HG03354 (cell line): ENCODE measurements around the gene DECR2.
"Not testable (repeated sequence)": the region's sequence is repeated elsewhere in the genome, so short reads cannot be mapped to it uniquely, and the experiment has no call there.

Experiments used
- ATAC-seq: cut with Tn5 transposase; IDR thresholded peaks from one replicate; pipeline ENCODE4 v1.9.1; 2021; ENCODE audit warnings: mild to moderate bottlenecking; ENCODE audit not compliant: unreplicated experiment, poor library complexity, severe bottlenecking

DECR2 gene

DNA sequence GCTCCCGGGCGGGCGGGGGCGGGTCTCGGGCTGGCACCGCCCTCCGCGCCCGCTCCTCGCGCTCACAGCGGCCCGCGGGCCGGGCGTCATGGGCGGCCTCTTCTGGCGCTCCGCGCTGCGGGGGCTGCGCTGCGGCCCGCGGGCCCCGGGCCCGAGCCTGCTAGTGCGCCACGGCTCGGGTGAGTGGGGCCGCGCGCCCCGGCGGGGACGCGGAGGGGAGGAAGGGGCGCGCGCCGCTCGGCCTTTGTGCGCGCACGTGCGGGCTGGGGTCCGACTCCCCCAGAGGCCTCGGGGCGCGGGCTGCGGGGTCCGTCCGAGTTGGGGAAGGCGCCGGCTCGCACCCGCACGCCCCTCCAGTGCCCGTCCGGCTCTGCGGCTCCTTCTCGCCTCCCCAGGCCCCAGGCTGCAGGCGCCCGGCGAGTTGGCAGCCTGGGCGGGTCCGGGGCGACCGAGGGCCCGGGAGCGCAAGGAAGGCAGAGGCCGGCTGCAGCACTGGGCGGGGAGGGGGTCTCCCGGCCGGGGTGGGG lies 4.5 kb upstream of the DECR2 start, which contains the start of gene NME4:
NME4 (plus strand) TSS at position 65 of the 527 bp plus-strand sequence; CDS start at position 89, 24 bp downstream.
- ATAC-seq, result no peak

- ATAC-seq, result no peak
These were observed 3.9 kb upstream of the DECR2 start for GRCh38 chr16:397736-398332.

DNA sequence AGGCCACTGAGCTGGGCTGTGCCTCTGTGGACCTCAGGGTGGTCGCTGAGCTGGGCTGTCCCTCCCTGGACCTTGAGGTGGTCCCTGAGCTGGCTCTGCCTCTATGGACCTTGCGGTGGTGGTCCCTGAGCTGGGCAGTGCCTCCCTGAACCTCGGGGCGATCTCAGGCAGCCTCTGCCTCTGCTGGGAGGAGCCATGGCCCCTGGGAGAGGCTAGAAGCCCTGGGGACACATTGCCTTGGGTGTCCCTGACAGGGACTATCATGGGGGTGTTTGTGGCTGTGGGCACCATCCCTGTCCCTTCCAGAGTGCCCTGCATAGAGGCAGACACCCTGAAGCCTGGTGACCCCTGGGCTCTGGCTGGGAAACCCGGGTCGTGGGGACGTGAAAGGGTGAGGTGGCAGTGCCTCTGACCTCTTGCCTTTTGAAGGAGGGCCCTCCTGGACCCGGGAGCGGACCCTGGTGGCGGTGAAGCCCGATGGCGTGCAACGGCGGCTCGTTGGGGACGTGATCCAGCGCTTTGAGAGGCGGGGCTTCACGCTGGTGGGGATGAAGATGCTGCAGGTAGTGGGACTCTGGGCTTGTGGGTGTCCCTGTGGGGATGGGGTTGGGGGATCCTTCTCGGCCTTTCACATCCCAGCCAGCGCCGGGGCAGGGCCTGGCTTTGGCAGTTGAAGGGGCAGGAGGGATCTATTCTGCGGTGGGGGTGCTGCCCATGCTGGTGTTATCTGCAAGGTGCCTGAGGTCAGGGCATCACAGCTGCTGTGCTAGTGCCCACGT lies 2.9 kb upstream of the DECR2 start:
- ATAC-seq, result no peak

DNA sequence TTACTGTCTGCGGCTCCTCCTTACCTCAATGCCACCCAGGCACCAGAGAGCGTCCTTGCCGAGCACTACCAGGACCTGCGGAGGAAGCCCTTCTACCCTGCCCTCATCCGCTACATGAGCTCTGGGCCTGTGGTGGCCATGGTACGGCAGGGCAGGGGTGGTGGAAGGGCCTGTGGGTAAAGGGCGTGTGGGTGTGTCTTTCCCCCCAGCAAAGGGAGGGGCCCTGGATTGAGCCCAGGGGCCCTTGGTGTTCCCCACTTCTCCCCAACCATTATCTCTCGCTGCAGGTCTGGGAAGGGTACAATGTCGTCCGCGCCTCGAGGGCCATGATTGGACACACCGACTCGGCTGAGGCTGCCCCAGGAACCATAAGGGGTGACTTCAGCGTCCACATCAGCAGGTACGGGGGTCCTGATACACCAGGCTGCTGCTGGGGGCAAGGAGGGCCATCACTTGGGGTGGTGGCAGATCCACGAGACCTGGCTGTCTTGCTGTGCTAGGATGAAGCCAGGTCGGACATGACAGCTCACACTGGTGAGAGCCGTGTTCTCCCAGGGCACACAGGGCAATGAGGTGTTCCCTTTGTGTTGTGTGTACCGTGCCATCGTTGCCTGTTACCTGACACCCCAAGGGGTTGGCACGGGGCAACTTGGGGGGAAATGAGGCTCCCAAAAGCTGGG lies 2.2 kb upstream of the DECR2 start:
- no peak for ATAC-seq

- no peak for ATAC-seq
These were observed 1.6 kb upstream of the DECR2 start for GRCh38 chr16:400061-400591.

DNA sequence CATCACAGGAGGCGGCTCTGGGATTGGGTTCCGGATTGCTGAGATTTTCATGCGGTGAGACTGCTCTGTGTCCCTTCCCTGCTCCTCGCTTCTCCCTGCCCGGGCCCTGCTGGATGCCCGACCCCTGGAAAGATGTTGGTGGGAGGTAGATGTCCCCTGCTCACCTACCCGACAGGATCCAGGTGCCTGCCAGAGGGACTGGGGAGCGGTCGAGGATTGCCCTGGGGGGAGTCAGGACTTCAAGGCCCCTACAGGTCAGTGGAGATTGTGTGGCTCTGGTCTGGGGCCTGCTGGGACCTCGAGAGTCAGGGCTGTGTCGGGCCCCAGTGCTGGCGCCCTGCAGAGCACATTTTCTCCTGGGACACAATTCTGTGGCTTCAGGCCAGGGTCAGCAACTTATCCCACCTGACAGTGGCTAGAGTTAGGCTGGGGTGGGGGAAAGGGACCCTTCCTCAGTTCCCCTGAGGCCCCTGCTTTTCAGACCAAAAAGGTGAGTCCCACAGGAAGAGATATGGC lies 3.3 kb downstream of the DECR2 start:
- no peak for ATAC-seq

- no peak for ATAC-seq
These were observed 4.1 kb downstream of the DECR2 start for GRCh38 chr16:405548-406506.

- no peak for ATAC-seq
These were observed 5.6 kb downstream of the DECR2 start for GRCh38 chr16:407253-407652.

DNA sequence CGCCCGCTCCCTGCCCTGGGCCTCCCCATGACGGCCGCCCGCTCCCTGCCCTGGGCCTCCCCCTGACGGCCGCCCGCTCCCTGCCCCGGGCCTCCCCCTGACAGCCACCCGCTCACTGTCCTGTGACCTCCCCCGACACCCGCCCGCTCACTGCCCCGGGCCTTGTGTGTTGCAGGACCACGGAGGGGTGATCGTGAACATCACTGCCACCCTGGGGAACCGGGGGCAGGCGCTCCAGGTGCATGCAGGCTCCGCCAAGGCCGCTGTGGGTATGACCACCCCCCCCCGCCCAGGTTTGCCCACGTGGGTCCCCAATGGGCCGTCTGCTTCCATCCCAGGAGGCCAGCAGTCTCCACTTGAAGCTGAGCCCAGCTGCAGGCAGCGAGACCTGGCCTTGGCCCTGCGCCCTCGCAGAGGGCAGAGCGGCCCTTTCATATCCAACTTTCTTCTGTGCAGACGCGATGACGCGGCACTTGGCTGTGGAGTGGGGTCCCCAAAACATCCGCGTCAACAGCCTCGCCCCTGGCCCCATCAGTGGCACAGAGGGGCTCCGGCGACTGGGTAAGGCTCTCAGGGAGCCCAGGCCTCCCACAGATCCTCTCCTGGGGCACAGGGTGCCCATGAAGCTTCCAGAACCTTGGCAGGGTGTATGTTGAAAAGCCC lies 9.0 kb downstream of the DECR2 start:
- no peak for ATAC-seq

DNA sequence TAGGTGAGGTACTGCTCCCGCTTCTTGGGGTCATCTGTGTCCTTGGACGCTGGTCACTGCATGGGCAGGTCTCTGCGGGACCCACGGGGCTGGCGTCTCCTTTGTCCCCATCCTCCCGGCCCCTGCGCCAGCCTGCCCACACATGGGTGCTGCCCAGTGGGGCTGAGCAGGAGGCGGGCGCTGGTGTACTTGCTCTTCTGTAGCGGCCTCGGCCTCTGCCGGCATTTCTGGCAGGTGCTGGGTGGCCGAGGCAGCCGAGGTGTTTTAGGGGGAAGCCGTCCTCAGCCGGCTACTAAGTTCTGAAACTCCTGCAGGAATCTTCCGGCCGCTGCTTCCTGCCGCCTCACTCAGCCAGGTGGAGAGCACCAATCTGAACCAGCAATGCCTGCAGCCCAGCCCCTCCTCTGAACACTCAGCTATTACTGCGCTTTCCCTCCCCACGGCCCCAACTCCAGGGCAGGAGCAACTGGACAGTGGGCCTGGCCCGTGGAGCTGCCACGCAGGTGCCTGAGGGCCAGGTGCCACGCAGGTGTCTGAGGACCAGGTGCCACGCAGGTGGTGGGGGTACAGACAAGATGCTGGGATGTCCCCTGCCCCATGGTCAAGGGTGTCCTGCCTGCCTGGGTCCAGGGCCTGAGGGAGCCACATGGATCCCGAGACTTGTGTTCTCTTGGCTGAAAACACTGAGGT lies 10.0 kb downstream of the DECR2 start:
- no peak for ATAC-seq

DNA sequence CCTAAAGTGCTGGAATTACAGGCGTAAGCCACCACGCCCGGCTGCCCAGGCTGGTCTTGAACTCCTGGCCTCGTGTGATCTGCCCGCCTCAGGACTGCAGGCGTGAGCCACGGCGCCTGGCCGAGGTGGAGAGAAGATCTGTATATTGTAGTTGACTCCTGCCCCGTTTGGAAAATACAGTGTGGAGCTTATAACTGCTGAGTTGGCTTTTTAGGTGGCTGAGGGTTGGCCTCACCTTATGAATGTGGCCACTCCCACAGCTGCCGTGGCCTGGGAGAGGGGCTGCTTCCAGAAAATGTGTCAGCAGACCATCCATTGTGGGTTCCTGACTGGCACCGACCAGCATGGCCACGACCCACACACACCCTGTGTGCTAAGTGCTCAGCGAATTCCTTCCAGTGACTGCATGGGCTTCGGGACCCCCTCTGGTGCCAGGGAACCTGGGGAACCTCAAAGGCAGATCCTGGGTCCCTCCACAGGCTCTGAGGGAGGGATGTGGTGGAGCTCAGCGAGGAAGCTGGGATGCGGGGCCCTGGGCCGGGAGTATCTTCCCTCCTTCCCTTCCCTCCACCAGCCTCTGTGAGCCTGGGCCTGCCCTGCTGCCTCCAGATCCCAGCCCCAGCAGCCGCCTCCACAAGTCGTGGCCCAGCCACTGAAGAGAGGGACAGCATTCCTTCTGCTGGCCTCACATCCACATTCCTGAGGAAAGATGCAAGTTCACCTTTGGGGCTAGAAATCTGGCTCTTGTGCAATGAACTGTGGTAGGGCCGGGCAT lies 12.9 kb downstream of the DECR2 start:
- ATAC-seq, result no peak

GRCh38 chr16:415170-415498 lies 13.4 kb downstream of the DECR2 start:
- not testable (repeated sequence) for ATAC-seq

DNA sequence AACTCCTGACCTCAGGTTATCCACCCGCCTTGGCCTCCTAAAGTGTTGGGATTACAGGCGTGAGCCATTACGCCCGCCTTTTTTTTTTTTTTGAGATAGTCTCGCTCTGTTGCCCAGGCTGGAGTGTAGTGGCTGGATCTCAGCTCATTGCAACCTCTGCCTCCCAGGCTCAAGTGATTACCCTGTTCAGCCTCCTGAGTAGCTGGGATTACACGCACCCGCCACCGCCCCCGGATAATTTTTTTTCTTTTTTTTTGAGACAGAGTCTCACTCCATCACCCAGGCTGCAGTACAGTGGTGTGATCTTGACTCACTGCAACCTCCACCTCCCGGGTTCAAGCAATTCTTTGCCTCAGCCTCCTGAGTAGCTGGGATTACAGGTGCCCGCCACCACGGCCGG lies 20.5 kb downstream of the DECR2 start:
- ATAC-seq, result not testable (repeated sequence)

DNA sequence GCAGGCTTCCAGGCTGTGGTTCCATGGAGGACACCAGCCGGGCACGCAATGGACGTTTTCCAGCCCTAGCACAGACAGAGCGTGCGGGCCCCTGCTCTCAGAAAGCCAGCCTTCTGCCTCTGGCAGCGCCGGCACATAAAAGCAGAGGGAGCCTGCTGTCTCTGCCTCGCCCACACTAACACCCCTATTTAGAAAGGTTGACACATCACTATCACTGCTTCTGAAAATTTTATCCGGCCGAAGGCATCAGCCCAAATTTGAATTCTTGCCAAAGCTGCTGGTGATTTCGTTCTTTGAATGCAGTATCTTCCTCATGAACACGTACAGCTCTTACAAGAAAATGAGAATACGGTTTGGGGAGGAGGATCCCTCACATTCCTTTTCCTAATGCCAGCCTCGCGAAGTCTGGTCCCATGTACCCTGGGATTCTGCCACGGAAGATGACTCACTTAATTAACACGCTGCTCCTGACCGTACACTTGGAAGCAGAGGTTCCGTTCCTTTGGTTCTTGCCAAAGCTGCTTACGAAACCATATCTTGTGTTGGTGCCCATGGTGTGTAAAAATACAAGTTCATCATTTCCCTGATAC lies 22.4 kb downstream of the DECR2 start:
- no peak for ATAC-seq

GRCh38 chr16:424623-425081 lies 23.0 kb downstream of the DECR2 start:
- no peak for ATAC-seq

- ATAC-seq, result peak; percentile 88
These were observed 23.5 kb downstream of the DECR2 start, which contains the start of gene RAB11FIP3 for GRCh38 chr16:425082-425718. RAB11FIP3 (plus strand) TSS chr16:425649; CDS start chr16:426007, 358 bp downstream.
